Measurements from ENCODE around the gene GRIN2D.

GRIN2D gene

GRCh38 chr19:48398375-48399235, 5.1 kb downstream of the GRIN2D start:
- DNase-seq: peak; percentile 81

- no peak for DNase-seq
Measured at GRCh38 chr19:48400018-48400742, 6.7 kb downstream of the GRIN2D start.

- no peak for DNase-seq
Measured at GRCh38 chr19:48401287-48401686, 7.8 kb downstream of the GRIN2D start.

- no peak for DNase-seq
Measured at GRCh38 chr19:48403606-48404005, 10.1 kb downstream of the GRIN2D start.

GRCh38 chr19:48405010-48405659, 11.7 kb downstream of the GRIN2D start:
- no peak for DNase-seq

- DNase-seq: no peak
Measured at GRCh38 chr19:48405850-48406249, 12.4 kb downstream of the GRIN2D start.

- no peak for DNase-seq
Measured at GRCh38 chr19:48413879-48414587, 20.6 kb downstream of the GRIN2D start.

- DNase-seq: peak; percentile 73
Measured at GRCh38 chr19:48415395-48415794, 21.9 kb downstream of the GRIN2D start.

- no peak for DNase-seq
Measured at GRCh38 chr19:48415806-48416221, 22.3 kb downstream of the GRIN2D start.

- no peak for DNase-seq
Measured at GRCh38 chr19:48417421-48417820, 24.0 kb downstream of the GRIN2D start.

GRCh38 chr19:48418317-48419064, 25.0 kb downstream of the GRIN2D start:
- no peak for DNase-seq

- DNase-seq: peak; percentile 57
Measured at GRCh38 chr19:48419158-48419920, 25.9 kb downstream of the GRIN2D start.

- DNase-seq: no peak
Measured at GRCh38 chr19:48421548-48421947, 28.1 kb downstream of the GRIN2D start.

GRCh38 chr19:48424694-48425219, 31.3 kb downstream of the GRIN2D start:
- no peak for DNase-seq

GRCh38 chr19:48428670-48429069, 35.2 kb downstream of the GRIN2D start:
- DNase-seq: no peak

GRCh38 chr19:48433337-48433736, 39.9 kb downstream of the GRIN2D start:
- DNase-seq: no peak

GRCh38 chr19:48436586-48436985, 43.1 kb downstream of the GRIN2D start:
- DNase-seq: no peak

GRCh38 chr19:48441360-48442050, 48.0 kb downstream of the GRIN2D start:
- DNase-seq: no peak

GRCh38 chr19:48442116-48443035, 48.9 kb downstream of the GRIN2D start:
- no peak for DNase-seq
